GM20431 (cell line): ENCODE measurements around the gene PHLDA2.

Experiments
- in situ Hi-C: fragments of 300-500 bp; cut with MseI, MboI; formaldehyde crosslinking; loops from one replicate; pipeline ENCODE4 v1.15.0; 2020; ENCODE audit warnings: low sequenced_read_pairs; ENCODE audit not compliant: unreplicated experiment

Gene PHLDA2

DNA sequence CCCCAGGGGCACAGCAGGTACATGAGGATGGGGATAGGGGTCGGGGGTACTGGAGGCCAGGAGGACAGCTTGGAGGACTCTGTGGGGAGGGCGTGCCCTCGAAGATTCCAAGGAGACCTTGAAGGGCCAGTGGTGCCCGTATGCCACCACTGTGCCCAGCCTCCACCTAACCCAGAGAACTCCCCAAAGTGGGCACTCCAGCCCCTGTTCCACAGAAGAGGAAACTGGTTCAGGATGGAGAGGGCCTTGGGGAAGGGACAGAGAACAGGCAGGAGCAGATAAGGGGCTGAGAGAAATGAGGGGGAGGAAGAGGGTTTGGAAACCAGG, 2.2 kb upstream of the PHLDA2 start:
- in situ Hi-C loops = no loop called here

DNA sequence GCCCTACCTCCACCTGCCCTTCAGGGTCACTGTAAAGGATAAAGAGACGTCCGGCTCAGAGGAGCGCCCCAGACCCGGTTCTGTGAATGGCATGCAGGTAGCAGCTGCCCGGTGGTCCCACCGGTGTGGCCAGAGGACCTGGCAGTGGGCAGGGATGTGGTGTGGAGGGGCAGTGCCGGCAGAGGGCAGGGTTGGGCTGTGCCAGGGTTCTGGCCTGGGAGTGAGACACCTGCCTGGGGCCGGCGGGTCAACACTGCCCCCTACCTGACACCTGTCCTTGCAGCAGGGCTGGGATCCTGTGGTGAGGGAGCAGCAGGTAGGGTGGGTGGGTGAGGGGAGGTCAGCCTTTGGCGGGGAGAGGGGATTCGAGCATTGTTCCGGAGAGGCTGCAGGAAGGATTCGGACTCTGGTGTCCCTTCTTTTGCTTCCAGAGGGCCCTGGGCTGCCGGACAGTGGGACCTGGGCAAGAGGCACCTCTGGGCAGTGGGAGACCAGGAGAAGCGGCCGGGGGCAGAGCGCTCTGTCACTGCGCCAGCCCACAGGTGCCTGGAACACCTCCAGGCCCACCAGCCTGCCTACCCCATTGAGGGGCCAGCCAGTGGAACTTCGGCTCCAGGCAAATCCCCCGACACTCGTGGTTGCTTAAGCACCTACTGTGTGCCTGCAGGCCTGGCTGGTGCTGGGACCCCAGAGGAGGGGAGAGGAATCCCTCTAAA, 1.6 kb upstream of the PHLDA2 start:
- in situ Hi-C loops = no loop called here

DNA sequence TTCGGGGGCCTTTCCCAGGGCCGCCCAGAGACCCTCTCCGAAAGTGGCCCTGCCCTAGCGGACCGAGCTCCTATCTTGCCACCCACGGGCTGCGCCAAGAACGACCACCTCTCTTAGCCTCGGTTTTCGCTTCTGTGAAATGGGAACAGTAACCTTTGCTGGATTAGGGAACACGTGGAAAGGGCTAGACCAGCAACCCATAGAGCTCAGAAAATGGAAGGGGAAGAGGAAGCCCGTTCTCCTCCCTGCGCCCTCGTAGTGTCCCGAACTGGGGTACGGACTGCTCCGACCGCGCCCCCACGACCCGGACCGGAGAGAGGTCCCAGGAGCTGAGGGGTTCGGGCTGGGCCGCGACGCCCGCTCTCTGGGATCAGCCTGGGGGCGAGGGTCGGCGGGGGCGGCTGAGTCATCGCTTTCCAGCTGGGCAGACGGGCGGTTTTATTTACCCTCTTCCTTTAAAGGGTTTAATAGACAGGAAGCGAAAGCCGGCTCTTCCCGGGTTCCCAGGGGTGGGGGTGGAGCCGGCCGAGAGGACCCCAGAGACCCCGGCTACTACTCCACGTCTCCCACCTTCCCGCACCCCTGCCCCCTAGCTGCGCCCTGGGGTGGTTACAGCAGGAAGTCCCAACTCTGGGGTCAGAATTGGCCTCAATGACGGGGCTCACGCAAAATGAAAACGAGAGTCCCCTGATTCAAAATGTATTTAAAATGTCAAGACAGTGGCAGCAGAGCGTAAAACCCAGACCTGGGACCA, 907 bp upstream of the PHLDA2 start:
- in situ Hi-C loops = no loop called here

DNA sequence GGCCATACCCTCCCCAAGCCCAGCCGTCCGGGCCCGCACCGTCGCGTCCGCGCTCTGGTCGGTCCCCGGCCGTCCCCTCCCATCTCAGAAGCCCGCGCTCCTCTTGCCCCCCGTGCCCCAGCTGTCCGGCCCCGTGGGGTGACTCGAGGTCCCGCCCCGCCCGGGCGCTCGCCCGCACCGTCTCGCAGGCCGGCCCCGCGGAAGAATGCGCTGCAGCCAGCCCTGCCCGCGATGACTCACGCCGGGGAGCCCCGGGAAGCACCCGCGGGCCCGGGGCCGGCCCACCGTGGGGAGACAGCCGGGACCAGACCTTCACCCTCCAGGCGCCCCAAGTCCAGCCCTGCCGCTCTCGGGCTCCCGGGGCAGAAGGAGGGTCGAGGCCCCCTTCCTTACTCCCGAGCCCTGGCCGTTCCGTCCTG, 320 bp upstream of the PHLDA2 start:
- in situ Hi-C loops = no loop called here

DNA sequence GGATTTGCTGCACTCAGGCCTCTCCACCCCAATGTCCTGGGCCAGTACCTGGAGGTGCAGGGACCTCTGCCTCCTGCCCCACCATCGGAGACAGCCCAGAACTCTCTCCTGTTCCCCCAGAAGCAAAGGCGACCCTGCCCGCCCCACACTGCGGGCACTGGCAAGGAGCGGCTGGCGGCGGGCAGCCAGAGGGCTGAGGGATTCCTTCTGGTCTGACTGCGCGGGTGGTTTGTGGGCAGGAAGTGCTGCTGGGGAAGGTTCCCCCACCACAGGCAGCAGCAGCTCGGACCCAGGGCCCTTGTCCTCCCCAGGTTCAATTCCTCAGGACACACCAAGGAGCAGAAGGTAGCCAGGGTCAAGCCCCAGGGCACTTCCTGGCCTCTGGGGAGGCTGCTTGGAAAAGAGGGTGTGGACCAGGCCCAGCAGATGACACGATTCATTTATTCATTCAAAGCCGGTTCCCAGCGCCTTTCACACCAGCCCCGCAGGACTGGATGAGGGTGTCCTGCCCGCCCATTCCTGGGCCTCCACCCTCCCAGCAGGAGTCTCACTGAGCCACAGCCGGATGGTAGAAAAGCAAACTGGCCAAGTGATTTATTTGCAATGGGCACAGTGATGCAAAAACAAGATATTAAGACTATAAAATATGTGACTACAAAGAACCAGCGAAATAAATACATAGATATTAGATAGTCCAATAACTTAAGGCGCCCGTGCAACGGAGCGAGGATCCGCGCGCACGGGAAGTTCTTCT, 1.2 kb downstream of the PHLDA2 start:
- in situ Hi-C loops = no loop called here

DNA sequence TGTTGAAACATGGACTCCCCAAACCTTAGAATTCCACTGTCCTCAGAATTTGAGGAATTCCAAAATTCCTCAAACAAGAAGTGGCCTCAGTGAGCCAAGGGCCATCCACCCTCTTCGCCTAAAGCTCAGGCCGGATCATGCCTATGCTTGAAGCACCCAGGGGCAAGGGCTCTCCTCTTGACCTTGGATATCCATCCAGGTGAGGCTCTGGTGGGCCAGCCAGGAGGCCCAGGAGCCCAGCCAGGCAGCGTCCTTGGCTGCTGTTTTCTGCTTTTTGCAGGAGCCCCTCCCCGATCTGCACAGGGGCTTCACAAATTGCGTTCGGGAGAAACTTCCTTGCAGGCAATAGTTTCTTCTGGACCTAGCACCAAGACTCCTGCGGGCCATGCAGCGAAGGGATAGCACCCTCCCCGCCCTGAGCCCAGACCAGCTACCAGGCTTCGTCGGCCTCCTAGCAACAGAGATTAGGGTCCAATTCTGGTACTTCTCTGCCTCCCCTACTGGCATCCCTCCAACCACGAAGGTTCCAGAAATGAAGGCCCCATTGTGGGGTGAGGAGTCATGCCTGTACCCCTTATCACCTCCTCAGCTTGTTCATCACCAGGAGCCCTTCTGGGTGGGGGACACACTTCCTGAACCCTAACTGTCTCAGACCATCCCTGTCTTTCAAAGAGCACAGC, 2.0 kb downstream of the PHLDA2 start:
- in situ Hi-C loops = no loop called here

DNA sequence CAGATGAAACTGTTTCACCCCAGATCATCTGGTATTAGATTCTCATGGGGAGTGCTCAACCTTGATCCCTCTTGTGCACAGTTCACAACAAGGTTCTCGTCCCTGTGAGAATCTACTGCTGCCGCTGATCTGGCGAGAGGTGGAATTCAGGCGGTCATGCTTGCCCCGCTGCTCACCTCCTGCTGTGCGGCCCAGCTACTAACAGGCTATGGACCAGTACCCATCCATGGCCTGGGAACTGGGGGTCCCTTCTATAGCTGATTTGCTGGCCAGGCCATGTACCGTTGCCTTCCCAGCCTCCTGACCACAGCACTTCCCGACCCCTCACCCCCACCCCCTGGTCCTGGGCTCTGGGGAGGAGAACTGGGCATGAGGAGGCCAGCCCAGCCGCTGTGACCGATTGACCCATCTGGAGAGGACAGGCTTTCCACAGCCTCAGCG, 2.6 kb downstream of the PHLDA2 start:
- in situ Hi-C loops = no loop called here

DNA sequence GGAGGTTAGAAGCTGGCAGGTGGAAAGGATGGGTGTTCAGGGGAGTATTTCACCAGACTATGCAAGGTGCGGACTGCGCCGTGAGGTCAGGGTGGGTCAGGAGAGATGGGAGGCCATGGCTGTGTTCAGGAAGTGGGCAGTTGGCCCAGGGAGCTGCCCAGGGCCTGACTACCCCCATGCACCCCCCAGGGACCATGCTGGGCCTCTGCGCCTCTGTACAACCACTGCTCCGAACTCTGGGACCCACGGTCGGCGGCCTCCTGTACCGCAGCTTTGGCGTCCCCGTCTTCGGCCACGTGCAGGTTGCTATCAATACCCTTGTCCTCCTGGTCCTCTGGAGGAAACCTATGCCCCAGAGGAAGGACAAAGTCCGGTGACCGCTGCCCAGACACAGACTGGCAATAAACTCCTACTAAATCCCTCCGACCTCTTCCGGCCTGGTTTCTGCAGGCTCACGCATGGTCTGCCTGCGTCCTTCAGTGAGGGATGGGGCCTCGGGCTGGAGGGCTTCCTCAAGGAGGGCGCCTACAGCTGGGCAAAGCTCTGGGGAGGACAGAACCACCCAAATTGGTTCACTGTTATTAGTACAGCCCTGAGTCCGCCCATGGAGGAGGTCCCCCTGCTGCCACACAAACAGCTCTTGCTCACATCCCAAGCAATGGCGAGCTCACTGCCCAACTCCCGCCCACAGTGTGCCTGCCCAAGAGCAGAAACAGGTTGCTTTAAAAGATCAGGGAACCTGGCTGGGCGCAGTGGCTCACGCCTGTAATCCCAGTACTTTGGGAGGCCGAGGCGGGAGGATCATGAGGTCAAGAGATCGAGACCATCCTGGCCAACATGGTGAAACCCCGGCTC, 4.2 kb downstream of the PHLDA2 start:
- in situ Hi-C loops = no loop called here

DNA sequence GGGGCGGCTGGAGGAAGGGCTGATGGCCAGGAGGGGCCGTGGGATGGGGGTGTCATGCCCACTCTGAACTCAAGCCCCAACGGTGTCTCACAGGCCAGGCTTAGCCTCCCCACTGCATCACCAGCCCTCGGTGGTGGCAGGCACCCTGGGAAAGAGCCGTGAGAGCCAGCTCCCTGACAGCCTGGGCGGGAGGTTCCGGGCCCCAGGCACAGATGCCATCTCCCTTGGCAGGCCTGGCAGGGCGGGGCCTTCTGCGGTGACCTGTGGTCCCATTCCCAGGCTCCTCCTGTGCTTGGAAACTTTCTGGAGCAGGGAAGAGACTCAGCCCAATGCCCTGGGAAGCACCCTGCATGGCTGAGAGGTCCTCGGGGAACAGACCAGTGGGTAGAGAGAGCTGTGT, 4.8 kb downstream of the PHLDA2 start:
- in situ Hi-C loops = no loop called here

DNA sequence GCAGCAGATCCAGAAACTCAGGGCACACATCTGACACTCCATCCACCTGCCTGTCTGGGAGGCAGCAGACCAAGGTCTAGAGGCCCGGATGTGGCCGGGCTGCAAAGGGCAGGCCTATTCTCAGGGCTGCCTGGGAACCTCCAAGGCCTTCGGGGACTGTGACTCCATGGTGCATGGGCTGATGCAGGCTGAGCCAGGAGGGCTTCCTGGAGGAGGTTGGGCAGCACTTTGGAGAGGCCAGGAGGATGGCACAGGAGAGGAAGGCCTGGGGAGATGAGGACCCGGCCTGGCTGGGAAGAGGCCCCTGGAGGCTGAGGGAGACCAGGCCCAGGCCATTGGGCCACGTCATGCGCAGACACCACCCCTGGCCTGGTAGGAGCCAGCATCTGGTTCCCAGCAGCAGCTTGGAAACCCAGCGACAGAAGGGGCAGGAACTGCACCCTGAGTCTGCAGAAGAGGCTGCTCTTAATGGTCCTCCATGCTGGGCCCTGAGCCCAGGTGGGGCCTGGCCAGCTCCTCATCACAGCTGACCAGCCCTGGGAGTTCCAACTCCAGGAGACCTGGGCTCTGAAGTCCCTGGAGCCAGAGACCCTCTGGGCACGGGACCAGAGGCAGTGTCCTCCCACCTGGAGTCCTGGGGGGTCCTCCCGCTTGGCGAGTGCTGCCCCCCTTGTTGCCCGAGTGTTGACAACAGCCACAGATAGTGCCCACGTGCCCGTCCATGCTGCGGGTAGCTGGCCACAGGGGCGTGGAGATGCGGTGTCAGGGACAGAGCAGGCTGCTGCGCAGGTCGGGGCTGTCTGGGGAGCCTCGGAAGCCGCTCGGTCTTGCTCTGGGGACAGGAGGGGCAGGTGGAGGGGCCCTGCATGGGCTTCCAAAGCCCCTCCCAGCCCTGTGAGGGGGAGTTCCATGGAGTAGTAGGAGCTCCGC, 5.5 kb downstream of the PHLDA2 start:
- in situ Hi-C loops = no loop called here

DNA sequence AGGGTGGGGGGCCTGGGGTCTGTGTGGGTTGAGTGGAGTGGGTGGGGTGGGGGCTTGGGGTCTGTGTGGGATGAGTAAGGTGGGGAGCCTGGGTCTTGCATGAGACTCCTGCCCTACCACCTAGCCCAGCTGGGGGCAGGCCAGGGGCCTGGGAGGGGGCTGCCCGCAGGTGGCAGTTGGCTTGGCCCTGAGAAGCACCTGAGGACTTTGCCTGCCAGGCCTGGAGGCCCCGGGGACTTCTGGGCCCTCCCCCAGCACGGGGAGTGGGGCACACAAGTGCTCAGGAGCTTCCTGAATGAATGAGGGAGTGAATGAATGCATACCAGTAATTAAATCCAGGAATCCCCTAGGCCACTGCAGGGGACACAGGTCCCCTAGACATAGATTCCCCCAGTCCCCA, 6.6 kb downstream of the PHLDA2 start:
- in situ Hi-C loops = no loop called here

DNA sequence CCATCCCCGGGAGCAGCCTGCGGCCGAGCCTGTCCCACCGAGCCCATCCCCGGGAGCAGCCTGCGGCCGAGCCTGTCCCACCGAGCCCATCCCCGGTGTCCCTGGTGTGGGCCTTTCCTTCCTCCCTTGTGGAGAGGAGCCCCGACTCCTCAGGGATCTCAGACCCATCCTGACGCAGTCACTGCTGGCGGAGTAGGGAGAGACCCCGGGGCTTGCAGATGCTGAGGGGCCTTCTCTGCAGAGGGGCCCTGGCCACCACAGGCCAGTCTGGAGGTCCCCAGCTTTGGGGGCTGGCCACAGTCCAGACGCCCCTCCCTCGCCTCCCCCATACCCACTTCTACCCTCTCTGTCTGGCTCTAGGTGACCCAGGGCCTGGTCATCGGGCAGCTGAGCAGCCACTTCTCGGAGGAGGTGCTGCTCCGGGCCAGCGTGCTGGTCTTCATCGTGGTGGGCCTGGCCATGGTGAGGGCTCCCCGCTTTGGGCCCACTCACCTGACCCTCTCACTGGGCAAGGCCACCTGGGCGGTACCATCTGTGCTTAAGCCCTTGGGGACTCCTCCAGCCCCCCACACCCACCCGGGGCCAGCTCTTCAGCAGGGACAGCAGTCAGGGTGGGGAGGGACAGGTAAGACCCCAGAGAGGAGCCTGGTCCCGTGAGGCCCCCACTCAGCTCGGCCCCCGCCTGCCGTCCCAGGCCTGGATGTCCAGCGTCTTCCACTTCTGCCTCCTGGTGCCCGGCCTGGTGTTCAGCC, 7.3 kb downstream of the PHLDA2 start:
- in situ Hi-C loops = no loop called here

DNA sequence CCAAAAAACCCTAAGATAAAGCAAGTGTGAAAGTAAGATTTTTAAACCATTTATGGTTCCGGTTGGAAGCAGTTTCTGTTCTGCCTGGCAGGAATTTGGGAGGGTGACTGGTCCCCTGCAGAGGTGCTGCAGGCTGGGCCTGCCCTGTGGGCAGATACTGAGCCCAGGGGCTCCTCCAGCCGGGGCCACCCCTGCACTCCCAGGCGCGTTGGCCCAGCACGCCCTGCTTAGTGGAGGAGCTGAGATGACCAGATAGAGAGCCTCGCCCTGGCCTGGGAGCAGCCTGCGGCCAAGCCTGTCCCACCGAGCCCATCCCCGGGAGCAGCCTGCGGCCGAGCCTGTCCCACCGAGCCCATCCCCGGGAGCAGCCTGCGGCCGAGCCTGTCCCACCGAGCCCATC, 8.0 kb downstream of the PHLDA2 start:
- in situ Hi-C loops = no loop called here

DNA sequence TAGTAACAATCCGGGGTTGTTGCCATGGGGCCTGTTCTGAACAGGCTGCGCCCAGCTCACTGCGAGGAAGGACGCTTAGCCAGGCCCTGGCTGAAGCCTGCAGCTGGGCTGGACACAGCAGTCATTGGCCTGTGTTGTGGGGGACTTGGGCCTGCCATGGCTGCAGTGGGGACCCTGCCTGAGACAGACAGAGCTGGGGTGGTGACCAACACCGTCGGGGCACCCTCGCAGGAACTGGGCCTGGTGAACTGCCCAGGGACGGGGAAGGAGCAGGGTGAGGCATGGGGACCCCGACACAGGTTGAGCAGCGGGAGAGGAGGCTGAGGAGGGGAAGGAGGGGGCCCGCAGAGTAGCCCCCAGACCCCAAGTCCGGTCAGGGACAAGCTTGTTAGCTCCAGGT, 8.9 kb downstream of the PHLDA2 start:
- in situ Hi-C loops = no loop called here

DNA sequence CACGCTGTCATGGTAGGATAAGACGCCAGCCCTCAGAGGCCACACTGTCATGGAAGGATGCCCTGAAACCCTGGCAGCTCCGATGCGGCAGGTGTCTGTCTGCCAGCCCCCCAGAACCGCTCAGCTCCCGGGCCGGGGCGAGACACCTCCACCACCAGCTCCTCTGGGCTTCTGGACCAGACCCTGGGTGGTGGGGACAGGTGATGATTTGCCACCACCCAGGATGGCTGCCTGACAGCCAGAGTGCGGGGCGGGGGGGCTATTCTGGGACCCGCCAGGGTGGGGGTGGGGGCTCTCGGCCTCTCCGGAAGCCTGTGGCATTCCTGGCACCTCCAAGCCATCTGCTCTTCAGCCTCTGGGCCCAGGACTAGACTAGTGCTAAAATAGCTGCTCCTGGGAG, 9.4 kb downstream of the PHLDA2 start:
- in situ Hi-C loops = no loop called here

DNA sequence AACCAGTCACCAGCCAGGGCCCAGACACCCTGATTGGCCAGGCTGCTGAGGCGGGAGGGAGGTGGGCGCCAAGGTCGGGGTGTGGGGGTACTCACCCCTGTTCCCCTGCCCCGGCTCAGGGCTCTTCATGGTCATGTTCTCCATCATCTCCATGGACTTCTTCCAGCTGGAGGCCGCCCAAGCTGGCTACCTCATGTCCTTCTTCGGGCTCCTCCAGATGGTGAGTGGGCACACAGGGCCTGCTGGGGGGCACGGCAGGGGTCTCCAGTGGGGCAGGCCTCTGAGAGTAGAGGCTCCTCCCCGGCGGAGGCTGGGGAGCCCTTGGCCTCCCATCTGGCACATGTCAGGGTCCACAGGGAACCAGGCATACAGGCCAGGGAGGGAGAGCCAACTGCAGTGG, 10.0 kb downstream of the PHLDA2 start:
- in situ Hi-C loops = no loop called here

DNA sequence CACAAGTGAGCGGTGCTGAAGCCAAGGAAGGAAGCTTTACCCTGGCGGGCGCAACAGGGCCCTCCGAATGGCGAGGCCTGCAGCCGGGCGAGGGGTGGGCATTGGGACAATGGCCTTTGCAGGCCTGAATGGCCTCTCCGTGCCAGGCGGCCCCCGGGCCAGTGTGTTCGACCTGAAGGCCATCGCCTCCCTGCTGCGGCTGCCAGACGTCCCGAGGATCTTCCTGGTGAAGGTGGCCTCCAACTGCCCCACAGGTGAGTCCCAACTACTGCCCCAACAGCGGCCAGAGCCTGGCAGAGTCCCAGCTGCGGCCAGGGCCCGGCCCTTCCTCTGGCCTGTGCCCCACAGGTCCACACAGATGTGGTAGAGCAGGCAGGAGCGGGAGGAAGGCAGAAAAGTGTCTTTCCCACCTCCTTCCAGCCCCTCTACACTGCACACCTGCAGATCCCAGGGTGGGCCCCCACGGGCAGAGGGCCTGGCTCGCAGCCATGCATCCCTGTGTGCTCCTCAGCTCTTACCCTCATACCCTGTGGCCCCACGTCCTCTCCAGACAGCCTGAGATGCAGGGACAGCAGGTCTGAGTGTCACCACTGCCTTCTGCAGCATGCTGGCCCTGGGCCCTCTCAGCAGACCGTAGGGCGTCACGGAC, 11.3 kb downstream of the PHLDA2 start:
- in situ Hi-C loops = no loop called here
